ENCODE results near the gene TMEM94.
A peak's percentile ranks its signal among the peaks of the same experiment; 100 is the strongest.
"Not testable (repeated sequence)": the region's sequence is repeated elsewhere in the genome, so short reads cannot be mapped to it uniquely, and the experiment has no call there.

Gene TMEM94

GRCh38 chr17:75456417-75457046 lies at the start of gene TMEM94:
Gene TMEM94, plus strand, starts transcription at chr17:75456635. Its CDS starts 15,271 bp downstream, at chr17:75471906.
- DNase-seq = peak; percentile 92

- no peak for DNase-seq
Measured at GRCh38 chr17:75407655-75408352, 48.6 kb upstream of the TMEM94 start.

- peak; percentile 6 for DNase-seq
Measured at GRCh38 chr17:75410141-75410540, 46.3 kb upstream of the TMEM94 start.

GRCh38 chr17:75411328-75412067 lies 44.9 kb upstream of the TMEM94 start:
- peak; percentile 88 for DNase-seq

- peak; percentile 70 for DNase-seq
Measured at GRCh38 chr17:75412455-75413317, 43.7 kb upstream of the TMEM94 start.

GRCh38 chr17:75414488-75414887 lies 41.9 kb upstream of the TMEM94 start:
- no peak for DNase-seq

- DNase-seq = no peak
Measured at GRCh38 chr17:75416006-75416405, 40.4 kb upstream of the TMEM94 start.

- DNase-seq = no peak
Measured at GRCh38 chr17:75417054-75417580, 39.3 kb upstream of the TMEM94 start.

GRCh38 chr17:75418531-75418930 lies 37.9 kb upstream of the TMEM94 start:
- no peak for DNase-seq

GRCh38 chr17:75428543-75429469 lies 27.6 kb upstream of the TMEM94 start:
- DNase-seq = no peak

- DNase-seq = no peak
Measured at GRCh38 chr17:75430159-75430974, 26.1 kb upstream of the TMEM94 start.

- DNase-seq = no peak
Measured at GRCh38 chr17:75433218-75433783, 23.1 kb upstream of the TMEM94 start.

GRCh38 chr17:75434433-75434832 lies 22.0 kb upstream of the TMEM94 start:
- DNase-seq = not testable (repeated sequence)

- not testable (repeated sequence) for DNase-seq
Measured at GRCh38 chr17:75437404-75437803, 19.0 kb upstream of the TMEM94 start.

- DNase-seq = no peak
Measured at GRCh38 chr17:75439287-75439686, 17.1 kb upstream of the TMEM94 start.

GRCh38 chr17:75440738-75441448 lies 15.5 kb upstream of the TMEM94 start:
- DNase-seq = no peak

GRCh38 chr17:75442168-75443103 lies 14.0 kb upstream of the TMEM94 start:
- no peak for DNase-seq

GRCh38 chr17:75445296-75445695 lies 11.1 kb upstream of the TMEM94 start:
- DNase-seq = no peak
